HG02678 (cell line): Measurements from ENCODE around the gene NOP53.
"Not testable (repeated sequence)": the region's sequence is repeated elsewhere in the genome, so short reads cannot be mapped to it uniquely, and the experiment has no call there.

Experiments
- ATAC-seq: cut with Tn5 transposase; IDR thresholded peaks from one replicate; pipeline ENCODE4 v1.9.1; 2021; ENCODE audit warnings: mild to moderate bottlenecking, moderate library complexity; ENCODE audit not compliant: unreplicated experiment

NOP53 gene

GRCh38 chr19:47803148-47803547 is 57.8 kb downstream of the NOP53 start:
- ATAC-seq: not testable (repeated sequence)

DNA sequence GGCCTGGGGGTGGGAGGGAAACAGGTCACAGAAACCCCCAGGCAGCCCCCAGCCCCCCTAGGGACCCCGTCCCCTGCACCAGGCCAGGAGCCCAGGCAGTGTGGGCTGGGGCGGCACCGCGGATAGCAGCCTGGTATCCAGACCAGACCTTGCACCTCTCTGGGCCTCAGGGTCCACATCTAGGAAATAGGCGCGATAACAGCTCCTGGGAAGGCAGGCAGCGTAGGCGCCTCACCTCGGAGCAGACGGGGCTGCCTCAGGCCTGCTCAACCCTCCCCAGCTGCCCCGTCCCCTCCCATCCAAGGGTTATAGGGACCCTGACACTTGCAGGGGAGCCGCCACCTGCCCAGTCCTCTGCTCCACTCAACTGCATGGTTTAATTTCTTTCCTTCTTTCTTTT is 58.3 kb downstream of the NOP53 start:
- ATAC-seq: not testable (repeated sequence)

GRCh38 chr19:47804451-47804850 is 59.1 kb downstream of the NOP53 start, which contains the start of gene TPRX1:
Gene TPRX1, minus strand, starts transcription at chr19:47804551. Its CDS starts 12 bp downstream, at chr19:47804539.
- ATAC-seq: not testable (repeated sequence)

DNA sequence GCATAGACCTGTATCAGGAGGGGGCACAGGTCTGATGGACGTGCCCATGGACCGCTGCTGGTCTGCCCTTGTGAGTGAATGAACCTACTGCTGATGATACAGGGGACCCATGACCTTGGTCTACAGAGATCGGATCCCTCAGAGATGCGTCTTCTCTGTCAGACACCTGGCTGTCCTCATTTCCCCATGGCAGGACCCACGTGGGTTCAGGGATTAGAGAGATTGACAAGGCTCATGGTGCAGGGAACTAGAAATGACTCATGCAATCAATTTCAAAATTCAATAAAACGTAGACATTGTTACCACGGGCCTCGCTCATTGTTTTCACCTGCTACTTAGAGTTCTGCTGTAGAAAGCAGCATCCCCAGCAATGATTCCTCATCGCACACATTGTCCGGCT is 60.0 kb downstream of the NOP53 start:
- ATAC-seq: no peak

GRCh38 chr19:47806435-47806834 is 61.1 kb downstream of the NOP53 start:
- no peak for ATAC-seq
